ENCODE results near the gene RPL7A.
"Not testable (repeated sequence)": the region's sequence is repeated elsewhere in the genome, so short reads cannot be mapped to it uniquely, and the experiment has no call there.

Gene RPL7A

DNA sequence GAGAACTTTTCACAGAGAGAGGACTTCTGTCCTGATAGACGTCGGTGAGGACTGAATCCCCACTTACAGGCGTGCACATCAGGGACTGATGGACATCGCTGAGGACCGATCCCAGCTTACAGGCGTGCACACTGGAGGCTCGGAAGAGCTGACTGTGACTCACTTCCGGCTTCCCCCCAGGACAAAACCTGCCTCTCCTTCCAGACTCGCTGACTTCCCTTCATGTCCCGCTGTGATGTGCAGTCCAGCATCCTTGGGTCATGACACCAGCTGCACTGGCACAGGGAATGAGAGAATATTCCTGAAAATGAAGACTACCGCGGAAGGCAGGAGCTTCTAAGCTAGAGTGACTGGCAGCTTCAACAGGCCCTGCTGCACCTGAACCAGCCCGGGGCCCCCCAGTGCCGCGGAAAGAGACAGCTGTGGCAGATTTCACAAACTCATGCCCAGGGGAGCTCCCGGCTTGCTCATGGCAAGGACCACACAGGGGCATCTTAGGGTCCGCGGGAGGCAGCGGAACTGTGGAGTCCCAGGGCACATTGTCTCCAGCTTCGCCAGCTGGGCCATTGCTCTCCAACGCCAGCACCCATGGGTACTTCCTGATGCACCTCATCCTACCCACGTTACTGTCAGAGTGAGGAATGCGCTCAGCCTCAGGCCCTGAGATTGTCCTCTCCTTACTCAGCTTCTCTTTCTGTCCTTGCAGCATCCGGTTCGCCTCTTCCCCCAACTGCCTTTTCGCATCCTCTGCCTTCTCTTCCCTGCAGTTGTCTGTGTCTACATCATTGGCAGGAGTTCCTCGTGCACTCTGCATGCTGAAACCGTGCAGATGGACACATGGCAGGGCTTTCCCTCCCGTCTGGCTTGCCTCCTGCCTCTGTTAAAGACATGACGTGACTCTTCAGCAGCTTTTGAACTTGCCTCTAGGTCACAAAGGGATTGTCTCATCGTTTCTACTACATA lies 41.5 kb upstream of the RPL7A start:
- DNase-seq (ENCODE audit: insufficient read length, low spot score): no peak

DNA sequence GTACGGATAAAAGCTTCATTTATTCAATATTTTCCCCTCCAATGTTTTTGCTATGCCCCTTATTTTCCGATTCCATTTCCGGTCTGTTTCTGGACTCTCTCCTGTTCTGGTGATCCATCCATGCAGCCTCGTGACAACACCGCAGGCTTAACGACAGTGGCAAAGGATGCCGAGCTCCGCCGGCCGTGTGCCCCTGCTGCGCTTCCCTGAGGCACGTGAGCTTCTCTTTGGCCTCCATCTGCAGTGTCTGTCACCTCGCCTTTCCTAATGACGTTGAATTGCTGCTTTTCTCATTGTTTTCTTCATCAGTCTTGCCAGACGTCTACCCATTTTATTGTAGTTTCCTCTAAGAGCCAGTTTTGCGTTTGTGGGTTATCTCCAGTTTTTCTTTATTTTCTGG lies 40.7 kb upstream of the RPL7A start:
- TF ChIP-seq TAF1 (IDR thresholded peaks at IDR 0.05; ENCODE audit: low read depth, low read length): no peak
- no peak for TF ChIP-seq PAX5 (IDR thresholded peaks at IDR 0.05; ENCODE audit: insufficient read depth, low read length, severe bottlenecking)
- TF ChIP-seq SPI1 (IDR thresholded peaks at IDR 0.05; ENCODE audit: low read depth, low read length): no peak
- no peak for TF ChIP-seq POU2F2 (IDR thresholded peaks at IDR 0.05; ENCODE audit: low read depth, low read length)
- no peak for TF ChIP-seq POLR2AphosphoS5 (IDR thresholded peaks at IDR 0.05; ENCODE audit: low read depth, low read length)
- DNase-seq (ENCODE audit: insufficient read length, low spot score): no peak
- no peak for FAIRE-seq

More for the DNA sequence above, 41.5 kb upstream of the RPL7A start:
- no peak for FAIRE-seq
- TF ChIP-seq PAX5 (IDR thresholded peaks at IDR 0.05; ENCODE audit: insufficient read depth, low read length, severe bottlenecking): no peak
- TF ChIP-seq POU2F2 (IDR thresholded peaks at IDR 0.05; ENCODE audit: low read depth, low read length): no peak
- no peak for TF ChIP-seq SPI1 (IDR thresholded peaks at IDR 0.05; ENCODE audit: low read depth, low read length)
- no peak for TF ChIP-seq POLR2AphosphoS5 (IDR thresholded peaks at IDR 0.05; ENCODE audit: low read depth, low read length)
- TF ChIP-seq POLR2A (IDR thresholded peaks at IDR 0.05; ENCODE audit: low read depth, low read length): no peak
- no peak for TF ChIP-seq TAF1 (IDR thresholded peaks at IDR 0.05; ENCODE audit: low read depth, low read length)

DNA sequence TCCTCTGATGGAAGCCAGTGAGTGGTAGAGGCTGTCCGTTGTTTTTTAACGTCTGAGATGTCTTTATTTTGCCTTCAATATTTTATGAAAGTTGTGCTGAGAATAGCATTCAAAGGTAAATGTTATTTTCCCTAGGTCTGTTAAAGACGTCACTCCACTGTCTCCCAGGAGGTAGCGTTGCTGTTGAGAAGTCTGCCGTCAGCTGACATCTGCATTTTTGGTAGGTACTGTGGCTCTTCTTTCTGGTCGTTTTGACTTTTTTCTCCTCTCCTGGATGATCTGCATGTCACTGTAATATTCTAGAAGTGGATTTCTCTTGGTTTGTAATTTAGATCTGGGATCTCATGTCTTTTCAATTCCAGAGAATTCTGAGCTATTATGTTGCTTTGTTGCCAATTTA lies 38.4 kb upstream of the RPL7A start:
- TF ChIP-seq POLR2A (IDR thresholded peaks at IDR 0.05; ENCODE audit: low read depth, low read length) (no peak), TAF1 (IDR thresholded peaks at IDR 0.05; ENCODE audit: low read depth, low read length) (no peak), SPI1 (IDR thresholded peaks at IDR 0.05; ENCODE audit: low read depth, low read length) (no peak), PAX5 (IDR thresholded peaks at IDR 0.05; ENCODE audit: insufficient read depth, low read length, severe bottlenecking) (no peak), POLR2AphosphoS5 (IDR thresholded peaks at IDR 0.05; ENCODE audit: low read depth, low read length) (no peak), POU2F2 (IDR thresholded peaks at IDR 0.05; ENCODE audit: low read depth, low read length) (no peak)
- FAIRE-seq (no peak), DNase-seq (ENCODE audit: insufficient read length, low spot score) (no peak)

- FAIRE-seq (no peak), DNase-seq (ENCODE audit: insufficient read length, low spot score) (no peak)
- TF ChIP-seq TAF1 (IDR thresholded peaks at IDR 0.05; ENCODE audit: low read depth, low read length) (no peak), POLR2AphosphoS5 (IDR thresholded peaks at IDR 0.05; ENCODE audit: low read depth, low read length) (no peak), PAX5 (IDR thresholded peaks at IDR 0.05; ENCODE audit: insufficient read depth, low read length, severe bottlenecking) (no peak), SPI1 (IDR thresholded peaks at IDR 0.05; ENCODE audit: low read depth, low read length) (no peak), POU2F2 (IDR thresholded peaks at IDR 0.05; ENCODE audit: low read depth, low read length) (no peak), POLR2A (IDR thresholded peaks at IDR 0.05; ENCODE audit: low read depth, low read length) (no peak)
Observed at GRCh38 chr9:133315997-133316396, 32.0 kb upstream of the RPL7A start.

- FAIRE-seq; DNase-seq (ENCODE audit: insufficient read length, low spot score): not testable (repeated sequence)
Observed at GRCh38 chr9:133317551-133317950, 30.5 kb upstream of the RPL7A start.

- TF ChIP-seq POU2F2 (IDR thresholded peaks at IDR 0.05; ENCODE audit: low read depth, low read length) (no peak), SPI1 (IDR thresholded peaks at IDR 0.05; ENCODE audit: low read depth, low read length) (no peak), TAF1 (IDR thresholded peaks at IDR 0.05; ENCODE audit: low read depth, low read length) (no peak), PAX5 (IDR thresholded peaks at IDR 0.05; ENCODE audit: insufficient read depth, low read length, severe bottlenecking) (no peak), POLR2A (IDR thresholded peaks at IDR 0.05; ENCODE audit: low read depth, low read length) (no peak), POLR2AphosphoS5 (IDR thresholded peaks at IDR 0.05; ENCODE audit: low read depth, low read length) (no peak)
- no peak for FAIRE-seq
- DNase-seq (ENCODE audit: insufficient read length, low spot score): no peak
Observed at GRCh38 chr9:133320421-133320881, 27.6 kb upstream of the RPL7A start.

GRCh38 chr9:133321411-133321935 lies 26.5 kb upstream of the RPL7A start:
- TF ChIP-seq POLR2AphosphoS5 (IDR thresholded peaks at IDR 0.05; ENCODE audit: low read depth, low read length) (no peak), POLR2A (IDR thresholded peaks at IDR 0.05; ENCODE audit: low read depth, low read length) (no peak), TAF1 (IDR thresholded peaks at IDR 0.05; ENCODE audit: low read depth, low read length) (no peak), PAX5 (IDR thresholded peaks at IDR 0.05; ENCODE audit: insufficient read depth, low read length, severe bottlenecking) (no peak)
- DNase-seq (ENCODE audit: insufficient read length, low spot score) (no peak), FAIRE-seq (no peak)

DNA sequence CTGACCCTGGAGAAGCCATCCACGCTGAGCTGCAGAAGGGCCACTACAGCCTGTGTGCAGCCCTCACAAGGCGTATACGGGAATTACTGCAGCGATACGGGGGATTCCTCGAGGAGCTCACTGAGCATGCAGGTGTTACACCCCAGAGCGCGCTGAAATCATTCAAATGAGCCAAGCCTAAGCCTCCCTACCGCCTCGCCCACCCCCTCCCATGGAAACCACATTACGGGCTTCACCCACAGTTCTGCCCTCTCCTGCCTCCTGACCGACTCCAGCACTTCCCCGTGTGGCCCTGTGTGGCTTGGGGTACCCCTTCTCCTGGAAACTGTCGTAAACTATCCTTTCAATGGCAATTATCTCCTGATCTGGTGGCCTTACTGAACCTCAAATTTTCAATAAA lies 25.3 kb upstream of the RPL7A start:
- no peak for FAIRE-seq

DNA sequence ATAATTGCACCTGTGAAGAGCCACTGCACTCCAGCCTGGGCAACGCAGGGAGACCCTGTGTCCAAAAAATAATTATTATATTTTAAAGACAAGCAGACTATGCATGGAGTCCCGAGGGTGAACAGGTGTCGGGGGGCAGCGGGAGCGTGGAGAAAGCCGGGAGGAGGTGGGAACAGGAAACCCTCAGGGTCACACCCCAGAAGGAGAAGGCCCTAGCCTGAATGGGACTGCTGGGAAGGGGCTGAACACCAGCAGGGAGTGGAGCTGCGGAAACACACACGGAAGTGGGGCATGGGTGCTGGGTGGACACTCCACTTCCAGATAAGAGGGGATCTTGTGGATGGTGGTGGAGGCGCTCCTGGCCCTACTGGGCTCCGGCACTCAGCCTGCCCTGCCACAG lies 24.8 kb upstream of the RPL7A start:
- DNase-seq (ENCODE audit: insufficient read length, low spot score): no peak
- FAIRE-seq: no peak
- TF ChIP-seq PAX5 (IDR thresholded peaks at IDR 0.05; ENCODE audit: insufficient read depth, low read length, severe bottlenecking) (no peak), POLR2A (IDR thresholded peaks at IDR 0.05; ENCODE audit: low read depth, low read length) (no peak), POLR2AphosphoS5 (IDR thresholded peaks at IDR 0.05; ENCODE audit: low read depth, low read length) (no peak), TAF1 (IDR thresholded peaks at IDR 0.05; ENCODE audit: low read depth, low read length) (no peak), SPI1 (IDR thresholded peaks at IDR 0.05; ENCODE audit: low read depth, low read length) (no peak), POU2F2 (IDR thresholded peaks at IDR 0.05; ENCODE audit: low read depth, low read length) (no peak)

More for the DNA sequence above, 25.3 kb upstream of the RPL7A start:
- DNase-seq (ENCODE audit: insufficient read length, low spot score): no peak
- TF ChIP-seq PAX5 (IDR thresholded peaks at IDR 0.05; ENCODE audit: insufficient read depth, low read length, severe bottlenecking) (no peak), TAF1 (IDR thresholded peaks at IDR 0.05; ENCODE audit: low read depth, low read length) (no peak), POLR2A (IDR thresholded peaks at IDR 0.05; ENCODE audit: low read depth, low read length) (no peak), SPI1 (IDR thresholded peaks at IDR 0.05; ENCODE audit: low read depth, low read length) (no peak), POLR2AphosphoS5 (IDR thresholded peaks at IDR 0.05; ENCODE audit: low read depth, low read length) (no peak), POU2F2 (IDR thresholded peaks at IDR 0.05; ENCODE audit: low read depth, low read length) (no peak)

Data from GM12891 (cell line).